CD14-positive monocyte (primary cell): Measurements from ENCODE around the gene ARID3C. TPM values are rescaled to one million over a fixed set of nuclear protein-coding genes. Genes with fewer than 3 reads are reported as not detected.

Source experiments
- DNase-seq, 3 donors: peaks; one replicate each; pipeline ENCODE4 v3.0.0-alpha.2; 2011 to 2022
- H2AFZ ChIP-seq: 2 replicates; pipeline ENCODE4 v1.6.0; 2012; ENCODE audit warnings: mild to moderate bottlenecking, low read depth, low read length, inconsistent platforms; ENCODE audit not compliant: insufficient read depth, poor library complexity, severe bottlenecking
- H3K27ac ChIP-seq, 2 donors: 1 replicate in 1 of 2; 2 replicates in 1 of 2; pipeline ENCODE4 v1.5.1; 2012 to 2013; ENCODE audit warnings: low read length in 2 of 2, control low read depth in 1 of 2, inconsistent platforms in 1 of 2, low read depth in 1 of 2, mild to moderate bottlenecking in 1 of 2
- H3K27me3 ChIP-seq, 2 donors: one replicate each; pipeline versions ENCODE4 v1.6.0 to v1.6.1; 2011 to 2013; ENCODE audit warnings: low read length in 2 of 2; ENCODE audit not compliant: control insufficient read depth in 2 of 2, insufficient read depth in 2 of 2
- H3K36me3 ChIP-seq, 2 donors: replicated peaks in 1 of 2; 1 replicate in 1 of 2; 2 replicates in 1 of 2; pipeline versions ENCODE4 v1.5.1 to v1.6.1; 2012 to 2013; ENCODE audit warnings: low read length in 2 of 2, control low read depth in 1 of 2, inconsistent platforms in 1 of 2, mild to moderate bottlenecking in 1 of 2; ENCODE audit not compliant: insufficient read depth in 2 of 2, control insufficient read depth in 1 of 2
- H3K4me1 ChIP-seq, 2 donors: 1 replicate in 1 of 2; 2 replicates in 1 of 2; pipeline versions ENCODE4 v1.5.1 to v1.6.1; 2012 to 2013; ENCODE audit warnings: low read length in 2 of 2, control low read depth in 1 of 2, inconsistent platforms in 1 of 2, mild to moderate bottlenecking in 1 of 2, moderate library complexity in 1 of 2; ENCODE audit not compliant: insufficient read depth in 2 of 2, control insufficient read depth in 1 of 2
- H3K4me2 ChIP-seq: replicated peaks from 2 replicates; pipeline ENCODE3; 2012; ENCODE audit warnings: low read length, moderate library complexity, mild to moderate bottlenecking; ENCODE audit not compliant: poor library complexity, severe bottlenecking; ENCODE audit errors: extremely low read depth
- H3K4me3 ChIP-seq, 3 experiments: fragments of 200-600 bp in 1 of 3; sonication (generic) in 1 of 3; replicated peaks in 1 of 3; 1 replicate in 2 of 3; 2 replicates in 1 of 3; pipeline ENCODE4 v1.5.1; 2011 to 2013; ENCODE audit warnings: low read length in 3 of 3, mild to moderate bottlenecking in 3 of 3, control low read depth in 2 of 3, low read depth in 2 of 3, inconsistent platforms in 1 of 3, moderate library complexity in 1 of 3
- H3K79me2 ChIP-seq: 2 replicates; pipeline ENCODE4 v1.6.0; 2012; ENCODE audit warnings: mild to moderate bottlenecking, control low read depth, inconsistent platforms, low read length, moderate library complexity; ENCODE audit not compliant: insufficient read depth
- H3K9ac ChIP-seq: 2 replicates; pipeline ENCODE4 v1.6.0; 2017; ENCODE audit warnings: low read length, mild to moderate bottlenecking; ENCODE audit not compliant: insufficient read depth, poor library complexity, severe bottlenecking
- H3K9me3 ChIP-seq, 2 donors: replicated peaks in 1 of 2; 1 replicate in 1 of 2; 2 replicates in 1 of 2; pipeline versions ENCODE4 v1.5.1 to v1.6.1; 2012 to 2013; ENCODE audit warnings: low read length in 2 of 2, control low read depth in 1 of 2; ENCODE audit not compliant: control insufficient read depth in 1 of 2, insufficient read depth in 1 of 2
- H4K20me1 ChIP-seq: 2 replicates; pipeline ENCODE4 v1.6.0; 2012; ENCODE audit warnings: mild to moderate bottlenecking, low read length, control low read depth, moderate library complexity; ENCODE audit not compliant: insufficient read depth
- H3K27ac Mint-ChIP-seq, 7 donors: one replicate each; pipeline ENCODE4 v1.8.0; 2020; ENCODE audit warnings: mild to moderate bottlenecking in 7 of 7, mixed read lengths in 7 of 7, moderate library complexity in 6 of 7, inconsistent platforms in 2 of 7
- H3K27me3 Mint-ChIP-seq, 3 donors: one replicate each; pipeline ENCODE4 v1.8.0; 2021 to 2022; ENCODE audit warnings: low read depth in 3 of 3, mild to moderate bottlenecking in 3 of 3, mixed read lengths in 3 of 3, moderate library complexity in 3 of 3, inconsistent platforms in 1 of 3
- H3K36me3 Mint-ChIP-seq, 2 donors: one replicate each; pipeline ENCODE4 v1.8.0; 2020; ENCODE audit warnings: mixed read lengths in 2 of 2, inconsistent platforms in 1 of 2, mild to moderate bottlenecking in 1 of 2
- H3K4me1 Mint-ChIP-seq: one replicate; pipeline ENCODE4 v1.8.0; 2020; ENCODE audit warnings: mild to moderate bottlenecking, mixed read lengths
- H3K4me3 Mint-ChIP-seq, 2 donors: one replicate each; pipeline ENCODE4 v1.8.0; 2020; ENCODE audit warnings: mild to moderate bottlenecking in 2 of 2, mixed read lengths in 2 of 2, moderate library complexity in 1 of 2
- H3K9me3 Mint-ChIP-seq, 7 donors: one replicate each; pipeline ENCODE4 v1.8.0; 2020 to 2022; ENCODE audit warnings: mixed read lengths in 7 of 7, mild to moderate bottlenecking in 6 of 7, moderate library complexity in 6 of 7, inconsistent platforms in 2 of 7
- CTCF ChIP-seq: fragments of 200-600 bp; IDR thresholded peaks from one replicate; pipeline ENCODE4 v1.8.0; 2022; ENCODE audit warnings: antibody characterized with exemption, mild to moderate bottlenecking
- WGBS: methylation state at CpG from one replicate; pipeline ENCODE4 v1.1.5; 2013; ENCODE audit warnings: missing lambda C conversion rate; ENCODE audit not compliant: insufficient coverage; 5-methylcytosine and 5-hydroxymethylcytosine counted together
- intact Hi-C, 2 donors: fragments of 100-400 bp; cut with micrococcal nuclease; formaldehyde crosslinking; loops; one replicate each; pipeline versions ENCODE4 v1.15.0 to v1.15.1; 2023
- polyA plus RNA-seq, 3 donors: library from polyadenylated mRNA; depleted of rRNA in 1 of 3; unstranded in 2 of 3; stranded (reverse) in 1 of 3; fragments of 300-500 nt in 2 of 3; fragments of >200 nt in 1 of 3; fragmentation: Illumina TruSeq in 2 of 3; gene quantifications; 1 replicate in 2 of 3; 2 replicates in 1 of 3; pipeline ENCODE4 v1.2.3, GENCODE V29; 2012 to 2021

ARID3C gene
- polyA plus RNA-seq, 3 donors, result not detected

- H3K9ac ChIP-seq, result no peak overlapping the region
Observed at GRCh38 chr9:34650816-34651215, 21.9 kb upstream of the ARID3C start.

GRCh38 chr9:34648673-34649072, 19.8 kb upstream of the ARID3C start:
- H3K9ac ChIP-seq, result no peak overlapping the region
- no peaks in the 10 kb centered on the region for H3K9me3 ChIP-seq
- Mint-ChIP-seq H3K27ac (peak overlapping the region in 2 of 7 donors; percentile 15 to 16), H3K4me1 (peaks cover 48% of the 10 kb centered on the region), H3K36me3 (peaks cover 34 to 44% of the 10 kb centered on the region in 2 donors), H3K27me3 (peaks cover 4 to 8% (median 5%) of the 10 kb centered on the region in 3 donors), H3K4me3 (peak overlapping the region in 1 of 2 donors; percentile 14), H3K9me3 (peaks cover 0 to 2% (median 0%) of the 10 kb centered on the region in 7 donors)
- H3K4me1 ChIP-seq, result peaks cover 24 to 34% of the 10 kb centered on the region in 2 donors
- H4K20me1 ChIP-seq, result peaks cover 14% of the 10 kb centered on the region
- H3K4me3 ChIP-seq, result no peak overlapping the region
- peaks cover 18 to 30% of the 10 kb centered on the region in 2 donors for H3K36me3 ChIP-seq
- no peak for TF ChIP-seq CTCF
- H3K27me3 ChIP-seq, result no peaks in the 10 kb centered on the region
- H3K79me2 ChIP-seq, result peaks cover 4% of the 10 kb centered on the region
- no peak overlapping the region for H3K4me2 ChIP-seq
- intact Hi-C loops, result no loop called here
- H2AFZ ChIP-seq, result no peak overlapping the region
- DNase-seq, result no peak
- WGBS, result 95% methylated on average over 8 of the region's 8 CpGs
- no peak overlapping the region for H3K27ac ChIP-seq

More at GRCh38 chr9:34650816-34651215, 21.9 kb upstream of the ARID3C start:
- H3K4me2 ChIP-seq, result no peak overlapping the region
- peaks cover 0 to 4% (median 0%) of the 10 kb centered on the region in 7 donors for H3K9me3 Mint-ChIP-seq
- peaks cover 6 to 14% (median 8%) of the 10 kb centered on the region in 3 donors for H3K27me3 Mint-ChIP-seq
- H3K4me3 ChIP-seq, result no peak overlapping the region
- no peak overlapping the region for H3K4me3 Mint-ChIP-seq
- H3K4me1 Mint-ChIP-seq, result peaks cover 43% of the 10 kb centered on the region
- H3K4me1 ChIP-seq, result peaks cover 21 to 29% of the 10 kb centered on the region in 2 donors
- H2AFZ ChIP-seq, result no peak overlapping the region
- H3K79me2 ChIP-seq, result peaks cover 4% of the 10 kb centered on the region
- peaks cover 18 to 30% of the 10 kb centered on the region in 2 donors for H3K36me3 ChIP-seq
- no peak for DNase-seq
- peaks cover 14% of the 10 kb centered on the region for H4K20me1 ChIP-seq
- no peaks in the 10 kb centered on the region for H3K9me3 ChIP-seq
- 100% methylated on average over 1 of the region's 5 CpGs for WGBS
- no peak overlapping the region for H3K27ac Mint-ChIP-seq
- H3K27me3 ChIP-seq, result no peaks in the 10 kb centered on the region
- intact Hi-C loops, result no loop called here
- TF ChIP-seq CTCF, result no peak
- no peak overlapping the region for H3K27ac ChIP-seq
- H3K36me3 Mint-ChIP-seq, result peaks cover 34 to 44% of the 10 kb centered on the region in 2 donors
